OCI-M1 (cell line): ENCODE results near the gene MGARP.

Experiments
- DNase-seq: peaks from one replicate; lab custom pipeline; 2025; lab: John Stamatoyannopoulos, UW

MGARP gene

GRCh38 chr4:139243448-139244365 lies 36.3 kb downstream of the MGARP start:
- DNase-seq: no peak

DNA sequence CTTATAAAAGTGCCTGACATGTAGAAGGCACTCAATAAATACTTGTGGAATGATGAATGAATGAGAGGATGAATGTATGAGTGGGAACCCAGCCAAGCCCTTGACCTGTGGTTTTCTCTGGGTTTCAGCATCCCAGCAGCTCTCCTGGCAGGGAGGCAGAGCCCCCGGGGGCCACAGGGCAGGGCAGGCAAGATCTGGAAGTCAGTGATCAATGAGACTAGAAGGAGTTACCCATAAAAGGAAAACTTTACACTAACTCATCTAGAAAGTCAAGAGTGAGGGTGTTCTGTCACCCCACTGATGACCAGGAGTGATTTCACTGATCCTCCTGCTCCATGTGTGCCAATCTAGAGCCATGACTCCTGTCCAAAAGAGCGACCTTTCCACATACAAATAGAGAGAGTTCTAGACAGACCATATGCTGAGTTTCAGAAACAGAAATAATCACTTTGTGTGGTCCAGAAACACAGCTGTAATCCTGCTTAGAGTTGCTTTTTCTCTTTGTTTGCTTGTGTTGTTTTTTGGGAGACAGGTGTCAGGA lies 37.4 kb downstream of the MGARP start:
- no peak for DNase-seq

- DNase-seq: no peak
Observed at GRCh38 chr4:139241784-139242151, 38.3 kb downstream of the MGARP start.

GRCh38 chr4:139241086-139241783 lies 38.8 kb downstream of the MGARP start:
- DNase-seq: no peak

- DNase-seq: no peak
Observed at GRCh38 chr4:139239127-139239772, 40.8 kb downstream of the MGARP start.

GRCh38 chr4:139234253-139234652 lies 45.8 kb downstream of the MGARP start:
- DNase-seq: no peak

DNA sequence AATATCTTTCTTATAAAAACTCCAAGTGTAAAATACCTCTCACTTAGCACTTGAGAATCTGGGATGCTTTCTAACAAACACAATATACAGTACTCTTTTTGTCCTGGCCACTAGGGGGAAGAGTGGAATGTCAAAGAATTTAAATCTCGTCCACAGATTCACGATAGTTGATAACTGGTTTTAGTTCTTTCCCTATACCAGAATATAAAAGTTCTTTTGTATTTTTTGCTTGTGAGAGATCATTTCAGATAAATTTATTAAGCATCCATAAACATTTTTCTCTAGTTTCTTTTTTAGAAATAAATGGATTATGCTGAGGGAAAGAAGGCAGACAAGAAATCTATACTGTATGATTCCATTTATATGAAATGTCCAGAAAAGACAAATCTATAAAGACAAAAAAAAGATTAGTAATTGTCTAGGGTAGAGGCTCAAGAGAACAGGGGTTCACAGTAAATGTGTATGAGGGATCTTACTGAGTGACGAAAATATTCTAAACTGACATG lies 50.4 kb downstream of the MGARP start:
- peak; percentile 83 for DNase-seq

DNA sequence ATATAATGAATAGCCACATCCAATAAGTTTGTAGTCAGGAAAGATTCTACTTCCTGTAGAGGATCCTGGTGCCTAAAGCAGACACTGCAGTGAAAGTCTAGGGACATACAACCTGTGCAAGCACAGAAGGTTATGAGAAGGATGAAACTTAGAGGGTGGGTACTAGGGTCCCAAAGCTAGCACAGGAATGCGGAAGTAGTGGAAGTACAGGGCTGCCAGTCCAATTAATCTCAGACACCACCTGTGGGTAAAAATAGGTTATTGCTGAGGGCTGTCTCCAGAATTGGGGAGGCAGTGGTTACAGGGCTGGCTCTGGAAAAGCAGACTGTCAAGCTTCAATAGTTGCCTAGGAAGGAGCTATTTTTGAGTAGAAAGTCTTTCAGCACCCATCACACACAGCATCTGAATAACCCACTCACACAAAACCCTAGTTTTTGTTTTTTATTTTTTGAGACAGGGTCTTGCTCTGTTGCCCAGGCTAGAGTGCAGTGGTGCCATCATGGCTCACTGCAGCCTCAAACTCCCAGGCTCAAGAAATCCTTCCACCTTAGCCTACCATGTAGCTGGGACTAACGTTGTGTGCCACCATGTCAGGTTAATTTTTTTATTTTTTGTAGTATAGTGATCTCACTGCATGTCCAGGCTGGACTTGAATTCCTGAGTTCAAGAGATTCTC lies 52.2 kb downstream of the MGARP start:
- peak; percentile 82 for DNase-seq

DNA sequence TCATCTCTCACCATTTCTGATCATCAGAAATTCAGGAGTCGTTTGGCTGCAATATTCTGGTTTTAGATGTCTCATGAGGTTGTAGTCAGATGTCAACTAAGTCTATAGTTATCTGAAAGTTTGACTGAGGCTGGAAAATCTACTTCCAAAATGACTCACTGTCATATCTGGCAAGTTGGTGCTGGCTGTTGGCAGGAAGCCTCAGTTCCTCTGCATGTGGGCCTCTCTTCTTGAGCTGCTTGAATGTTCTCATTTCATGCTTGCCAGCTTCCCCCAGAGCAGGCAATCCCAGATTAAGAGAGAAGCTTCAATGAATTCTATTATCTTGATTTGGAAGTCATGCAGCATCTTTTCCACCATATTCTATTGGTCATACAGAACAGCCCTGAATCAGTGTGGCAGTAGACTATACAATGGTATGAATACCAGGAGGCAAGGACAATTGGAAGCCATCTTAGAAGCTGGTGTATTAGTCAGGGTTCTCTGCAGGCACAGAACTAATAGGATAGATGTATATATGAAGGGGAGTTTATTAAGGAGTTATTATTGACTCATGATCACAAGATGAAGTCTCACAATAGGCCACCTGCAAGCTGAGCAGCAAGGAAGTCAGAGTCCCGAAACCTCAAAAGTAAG lies 56.2 kb downstream of the MGARP start:
- no peak for DNase-seq

- no peak for DNase-seq
Observed at GRCh38 chr4:139222215-139222614, 57.8 kb downstream of the MGARP start.

GRCh38 chr4:139221687-139222086 lies 58.3 kb downstream of the MGARP start:
- DNase-seq: no peak

- no peak for DNase-seq
Observed at GRCh38 chr4:139219450-139220055, 60.5 kb downstream of the MGARP start.
